Measurements from ENCODE around the gene ADARB2.

GRCh38 chr10:1579141-1579491, 158.2 kb downstream of the ADARB2 start:
- no peak for TF ChIP-seq CTCF (IDR thresholded peaks at IDR 0.05; ENCODE audit: insufficient read depth, low read length)
- no peak for TF ChIP-seq REST (IDR thresholded peaks at IDR 0.05; ENCODE audit: insufficient replicate concordance, low read depth)

All from HL-60 (cell line).